ENCODE results near the gene ZNF552.
A peak's percentile ranks its signal among the peaks of the same experiment; 100 is the strongest.
"Not testable (repeated sequence)": the region's sequence is repeated elsewhere in the genome, so short reads cannot be mapped to it uniquely, and the experiment has no call there.

Gene ZNF552
- long read RNA-seq, transcript ZNF552-201 (3 exons, 2,352 nt): major isoform, 6 of 9 reads
- long read RNA-seq, partial matches to known transcripts: 0 of 9 reads
- long read RNA-seq, other reads (novel, unspliced or antisense): 3 of 9 reads

- H3K27ac ChIP-seq (replicated peaks): peak within 1 kb of the TSS; percentile 71
- peak within 1 kb of the TSS; percentile 97 for H3K4me3 ChIP-seq (replicated peaks; ENCODE audit: insufficient read depth, low read length)
- TF ChIP-seq GABPA (IDR thresholded peaks at IDR 0.05; ENCODE audit: low read depth): peak; percentile 69
- peak; percentile 89 for TF ChIP-seq POLR2AphosphoS5 (IDR thresholded peaks at IDR 0.05; ENCODE audit: low read depth)
- TF ChIP-seq SPI1 (IDR thresholded peaks at IDR 0.05; ENCODE audit: borderline replicate concordance, low read depth): no peak
- TF ChIP-seq, protein P1, sequence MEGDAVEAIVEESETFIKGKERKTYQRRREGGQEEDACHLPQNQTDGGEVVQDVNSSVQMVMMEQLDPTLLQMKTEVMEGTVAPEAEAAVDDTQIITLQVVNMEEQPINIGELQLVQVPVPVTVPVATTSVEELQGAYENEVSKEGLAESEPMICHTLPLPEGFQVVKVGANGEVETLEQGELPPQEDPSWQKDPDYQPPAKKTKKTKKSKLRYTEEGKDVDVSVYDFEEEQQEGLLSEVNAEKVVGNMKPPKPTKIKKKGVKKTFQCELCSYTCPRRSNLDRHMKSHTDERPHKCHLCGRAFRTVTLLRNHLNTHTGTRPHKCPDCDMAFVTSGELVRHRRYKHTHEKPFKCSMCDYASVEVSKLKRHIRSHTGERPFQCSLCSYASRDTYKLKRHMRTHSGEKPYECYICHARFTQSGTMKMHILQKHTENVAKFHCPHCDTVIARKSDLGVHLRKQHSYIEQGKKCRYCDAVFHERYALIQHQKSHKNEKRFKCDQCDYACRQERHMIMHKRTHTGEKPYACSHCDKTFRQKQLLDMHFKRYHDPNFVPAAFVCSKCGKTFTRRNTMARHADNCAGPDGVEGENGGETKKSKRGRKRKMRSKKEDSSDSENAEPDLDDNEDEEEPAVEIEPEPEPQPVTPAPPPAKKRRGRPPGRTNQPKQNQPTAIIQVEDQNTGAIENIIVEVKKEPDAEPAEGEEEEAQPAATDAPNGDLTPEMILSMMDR (IDR thresholded peaks at IDR 0.05; ENCODE audit: insufficient read depth, low read length): no peak
- TF ChIP-seq REST (IDR thresholded peaks at IDR 0.05; ENCODE audit: insufficient replicate concordance, low read depth): peak; percentile 55
- no peaks in the 10 kb centered on the region for H3K27me3 ChIP-seq (ENCODE audit: insufficient read depth, poor library complexity, severe bottlenecking)
- DNase-seq (ENCODE audit: low read depth in 1 of 2, low spot score in 1 of 2): peak; percentile 88 to 91
These were observed at the start of gene ZNF552 for GRCh38 chr19:57814505-57815246. Gene ZNF552, minus strand, starts transcription at chr19:57814913. Its CDS starts 170 bp downstream, at chr19:57814743.

- not testable (repeated sequence) for H3K27me3 ChIP-seq (ENCODE audit: insufficient read depth, poor library complexity, severe bottlenecking); H3K4me3 ChIP-seq (replicated peaks; ENCODE audit: insufficient read depth, low read length); H3K27ac ChIP-seq (replicated peaks); DNase-seq (ENCODE audit: low read depth in 1 of 2, low spot score in 1 of 2)
These were observed 47.6 kb upstream of the ZNF552 start for GRCh38 chr19:57862351-57862750.

GRCh38 chr19:57854117-57854516, 39.4 kb upstream of the ZNF552 start:
- H3K27ac ChIP-seq (replicated peaks); H3K27me3 ChIP-seq (ENCODE audit: insufficient read depth, poor library complexity, severe bottlenecking); DNase-seq (ENCODE audit: low read depth in 1 of 2, low spot score in 1 of 2); H3K4me3 ChIP-seq (replicated peaks; ENCODE audit: insufficient read depth, low read length): not testable (repeated sequence)

DNA sequence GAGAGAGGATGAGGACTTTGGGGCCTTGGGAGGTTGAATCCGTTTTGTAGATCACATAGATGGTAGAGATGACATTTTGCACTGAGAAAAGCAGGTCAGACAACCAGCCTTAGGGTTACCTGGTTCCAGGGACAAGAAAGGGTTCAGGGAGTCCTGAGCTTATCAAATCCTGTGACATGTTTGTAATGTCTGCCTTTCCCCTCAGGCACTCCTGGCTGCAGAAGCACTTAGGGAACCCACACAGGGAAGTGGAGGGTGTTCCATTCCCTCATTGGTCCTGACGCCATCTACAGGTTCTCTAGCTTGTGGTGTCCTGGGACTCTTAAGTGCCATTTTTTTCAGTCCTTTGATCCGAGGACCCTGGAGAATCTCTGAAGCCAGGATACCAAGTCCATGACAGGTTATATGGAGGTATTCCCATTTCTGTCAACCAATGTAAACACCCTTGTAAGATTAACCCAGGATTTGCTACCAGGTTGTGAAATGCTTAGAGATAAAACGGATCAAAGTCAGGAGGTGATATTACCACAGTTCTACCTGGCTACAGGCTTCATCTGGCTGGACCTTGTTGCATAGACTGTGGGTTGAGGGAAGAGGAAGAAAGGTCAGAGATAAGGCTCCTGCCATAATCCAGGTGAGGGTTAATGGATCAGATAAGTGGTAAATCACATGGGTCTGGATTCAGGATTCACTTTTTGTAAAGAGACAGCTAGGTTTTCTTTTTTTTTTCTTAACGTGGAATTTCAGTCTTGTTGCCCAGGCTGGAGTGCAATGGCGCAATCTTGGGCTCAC, 37.3 kb upstream of the ZNF552 start:
- not testable (repeated sequence) for H3K4me3 ChIP-seq (replicated peaks; ENCODE audit: insufficient read depth, low read length); DNase-seq (ENCODE audit: low read depth in 1 of 2, low spot score in 1 of 2); H3K27me3 ChIP-seq (ENCODE audit: insufficient read depth, poor library complexity, severe bottlenecking); H3K27ac ChIP-seq (replicated peaks)

- no peaks in the 10 kb centered on the region for H3K27me3 ChIP-seq (ENCODE audit: insufficient read depth, poor library complexity, severe bottlenecking)
- H3K4me3 ChIP-seq (replicated peaks; ENCODE audit: insufficient read depth, low read length): peak overlapping the region; percentile 57
- DNase-seq (ENCODE audit: low read depth in 1 of 2, low spot score in 1 of 2): no peak
- no peak for TF ChIP-seq REST (IDR thresholded peaks at IDR 0.05; ENCODE audit: insufficient replicate concordance, low read depth)
- TF ChIP-seq POLR2AphosphoS5 (IDR thresholded peaks at IDR 0.05; ENCODE audit: low read depth): no peak
- TF ChIP-seq, protein P1 (IDR thresholded peaks at IDR 0.05; ENCODE audit: insufficient read depth, low read length): no peak
- no peak for TF ChIP-seq GABPA (IDR thresholded peaks at IDR 0.05; ENCODE audit: low read depth)
- TF ChIP-seq SPI1 (IDR thresholded peaks at IDR 0.05; ENCODE audit: borderline replicate concordance, low read depth): no peak
- H3K27ac ChIP-seq (replicated peaks): peak overlapping the region; percentile 85
These were observed 35.9 kb upstream of the ZNF552 start for GRCh38 chr19:57850553-57851017.

Data from HL-60 (cell line).